OCI-LY3 (cell line): Measurements from ENCODE around the gene SKIDA1.

Experiments
- CTCF ChIP-seq: fragments of 200-600, 300-600 bp; sonication (generic); IDR thresholded peaks from 2 replicates; pipeline ENCODE4 v1.5.1; 2014; ENCODE audit warnings: antibody characterized with exemption, low read length, low read depth
- EZH2phosphoT487 ChIP-seq: fragments of 200-600 bp; shearing (Covaris generic); IDR thresholded peaks from 2 replicates; pipeline ENCODE4 v1.6.1; 2018; ENCODE audit warnings: antibody characterized with exemption, mixed run types, low read depth

- TF ChIP-seq CTCF (no peak), EZH2phosphoT487 (no peak)
Measured at GRCh38 chr10:21529032-21529910, 3.8 kb upstream of the SKIDA1 start.
